ENCODE data around the gene NDEL1.

NDEL1 gene

DNA sequence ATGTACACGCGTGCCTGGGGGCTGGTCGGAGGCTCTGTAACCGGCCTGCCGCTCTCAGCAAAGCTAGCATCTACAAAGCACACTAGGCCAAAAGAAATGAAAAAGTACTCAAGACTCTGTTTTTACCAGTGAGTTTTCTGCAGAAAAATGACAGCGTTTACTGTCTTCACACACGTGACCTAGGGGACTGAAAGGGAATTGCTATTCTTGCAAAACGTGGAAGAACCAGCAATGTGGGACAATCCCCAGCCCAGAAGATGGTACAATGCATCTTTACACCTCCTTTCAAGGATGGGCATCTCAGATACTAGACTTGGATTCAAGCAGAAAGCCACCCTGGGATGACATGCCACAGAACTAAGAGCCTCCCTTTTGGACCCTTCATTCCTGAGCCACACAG, 41.5 kb downstream of the NDEL1 start:
- DNase-seq (ENCODE audit: low read depth in 2 of 3, low spot score in 1 of 3) = no peak

DNA sequence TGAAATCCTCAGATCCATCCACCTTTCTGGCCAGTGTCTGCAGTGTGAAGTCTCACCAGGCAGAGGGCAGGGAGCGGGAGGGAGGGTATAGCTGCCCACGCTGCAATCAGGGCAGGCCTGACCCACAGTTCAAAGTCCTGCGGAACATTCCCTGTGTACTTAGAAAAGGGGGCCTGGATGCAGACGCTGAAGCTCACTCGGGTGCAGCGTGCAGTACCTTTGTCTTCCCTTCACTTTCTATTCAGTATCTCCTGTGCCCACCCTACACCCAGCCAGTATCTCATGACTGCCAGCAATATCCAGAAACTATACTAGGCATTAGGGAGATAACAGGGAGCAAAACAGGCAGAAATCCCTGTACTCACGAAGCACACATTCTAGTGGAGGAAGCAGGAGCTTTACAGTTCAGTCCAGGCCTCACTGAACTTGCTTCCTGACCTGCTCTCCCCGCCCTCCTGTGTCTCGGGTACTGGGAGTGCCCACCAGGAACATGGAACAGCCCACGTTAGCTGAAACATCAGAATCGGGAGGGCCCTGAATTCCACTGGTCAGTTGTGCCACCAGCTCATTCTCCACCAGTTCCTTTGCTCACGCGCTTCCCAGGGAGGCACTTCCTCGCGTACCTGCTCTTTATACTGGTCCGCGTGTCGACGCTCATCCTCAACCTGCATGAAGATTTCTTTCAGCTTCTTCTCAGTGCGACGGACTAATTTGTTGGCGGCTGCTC, 42.2 kb downstream of the NDEL1 start:
- no peak for DNase-seq (ENCODE audit: low read depth in 2 of 3, low spot score in 1 of 3)

- DNase-seq (ENCODE audit: low read depth in 2 of 3, low spot score in 1 of 3) = no peak
These were observed 43.8 kb downstream of the NDEL1 start for GRCh38 chr17:8479431-8479947.

- no peak for DNase-seq (ENCODE audit: low read depth in 2 of 3, low spot score in 1 of 3)
These were observed 44.6 kb downstream of the NDEL1 start for GRCh38 chr17:8480011-8480976.

DNA sequence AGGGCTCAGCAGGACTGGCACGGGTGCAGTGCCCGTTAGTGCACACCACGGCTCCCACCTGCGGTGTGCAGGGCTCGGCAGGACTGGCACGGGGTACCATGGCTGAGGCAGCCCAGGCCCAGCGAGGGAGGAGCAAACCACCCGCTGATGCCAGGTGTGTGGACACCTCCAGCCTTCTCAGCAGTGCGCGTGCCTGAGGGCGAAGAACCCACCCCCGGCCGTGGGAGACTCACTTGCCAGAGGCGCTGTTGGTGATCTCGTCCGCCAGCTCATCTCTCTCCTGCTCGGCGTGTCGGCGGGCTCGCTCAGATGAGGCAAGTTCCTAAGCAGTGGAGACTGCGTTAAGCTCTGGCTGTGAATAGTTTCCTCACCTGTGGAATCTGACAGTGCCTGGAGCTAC, 45.4 kb downstream of the NDEL1 start:
- DNase-seq (ENCODE audit: low read depth in 2 of 3, low spot score in 1 of 3) = no peak

GRCh38 chr17:8481703-8482102, 46.0 kb downstream of the NDEL1 start:
- DNase-seq (ENCODE audit: low read depth in 2 of 3, low spot score in 1 of 3) = no peak

- no peak for DNase-seq (ENCODE audit: low read depth in 2 of 3, low spot score in 1 of 3)
These were observed 46.9 kb downstream of the NDEL1 start for GRCh38 chr17:8482546-8482945.

DNA sequence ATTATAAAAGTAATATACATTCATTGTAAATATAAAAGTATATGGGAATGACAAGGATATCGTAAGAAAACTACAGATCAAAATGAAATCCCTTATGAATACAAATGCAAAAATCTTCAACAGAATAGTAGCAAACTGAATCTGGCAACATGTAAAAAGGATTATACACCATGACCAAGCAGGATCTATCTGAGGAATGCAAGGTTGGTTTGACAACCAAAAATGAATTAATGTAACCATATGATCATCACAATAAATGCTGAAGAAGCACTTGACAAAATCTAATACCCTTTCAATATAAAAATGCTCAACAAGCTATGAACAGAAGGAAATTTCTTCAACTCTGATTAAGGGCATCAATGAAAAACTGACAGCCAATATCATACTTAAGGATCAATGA, 48.8 kb downstream of the NDEL1 start:
- no peak for DNase-seq (ENCODE audit: low read depth in 2 of 3, low spot score in 1 of 3)

- DNase-seq (ENCODE audit: low read depth in 2 of 3, low spot score in 1 of 3) = no peak
These were observed 49.8 kb downstream of the NDEL1 start for GRCh38 chr17:8485491-8485890.

- DNase-seq (ENCODE audit: low read depth in 2 of 3, low spot score in 1 of 3) = no peak
These were observed 51.5 kb downstream of the NDEL1 start for GRCh38 chr17:8487130-8487645.

DNA sequence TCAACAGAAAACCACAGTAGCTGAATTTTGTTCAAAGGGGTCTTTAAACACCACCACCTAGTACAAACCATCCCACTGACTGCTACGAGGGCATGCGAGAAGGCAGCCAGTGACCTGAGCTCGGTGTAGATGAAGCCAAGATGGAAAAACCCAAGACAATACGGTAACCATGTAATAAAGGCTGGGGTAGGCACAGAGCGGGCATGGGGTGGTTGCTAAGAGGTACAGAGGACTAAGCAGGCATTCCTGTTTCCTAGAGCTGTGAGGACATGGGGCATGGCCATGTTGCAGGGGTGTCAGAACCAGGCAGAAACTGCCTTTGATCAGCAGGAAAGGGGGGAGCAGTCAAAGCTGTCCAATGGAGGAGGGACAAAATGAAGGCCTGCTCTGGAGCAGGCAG, 52.1 kb downstream of the NDEL1 start:
- DNase-seq (ENCODE audit: low read depth in 2 of 3, low spot score in 1 of 3) = no peak

DNA sequence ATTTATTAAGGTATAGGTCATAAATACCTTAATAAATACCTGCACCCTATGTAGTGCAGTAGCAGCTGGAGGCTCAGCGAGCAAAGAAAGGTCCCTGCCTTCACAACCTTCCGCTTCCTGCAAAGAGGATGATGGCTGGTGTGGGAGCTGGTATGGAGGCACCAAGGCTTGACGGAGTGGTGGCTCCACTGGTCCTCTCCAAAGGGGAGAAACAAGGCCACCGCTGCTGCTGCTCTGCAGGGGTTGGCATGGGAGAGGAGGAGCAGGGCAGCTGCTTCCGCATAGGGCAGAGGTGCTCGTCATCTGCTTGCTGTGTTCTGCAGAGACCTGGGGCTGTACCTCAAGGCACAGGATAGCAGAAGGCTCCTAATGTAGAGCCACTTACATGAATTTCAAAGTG, 52.8 kb downstream of the NDEL1 start:
- no peak for DNase-seq (ENCODE audit: low read depth in 2 of 3, low spot score in 1 of 3)

GRCh38 chr17:8488901-8489300, 53.2 kb downstream of the NDEL1 start:
- no peak for DNase-seq (ENCODE audit: low read depth in 2 of 3, low spot score in 1 of 3)

DNA sequence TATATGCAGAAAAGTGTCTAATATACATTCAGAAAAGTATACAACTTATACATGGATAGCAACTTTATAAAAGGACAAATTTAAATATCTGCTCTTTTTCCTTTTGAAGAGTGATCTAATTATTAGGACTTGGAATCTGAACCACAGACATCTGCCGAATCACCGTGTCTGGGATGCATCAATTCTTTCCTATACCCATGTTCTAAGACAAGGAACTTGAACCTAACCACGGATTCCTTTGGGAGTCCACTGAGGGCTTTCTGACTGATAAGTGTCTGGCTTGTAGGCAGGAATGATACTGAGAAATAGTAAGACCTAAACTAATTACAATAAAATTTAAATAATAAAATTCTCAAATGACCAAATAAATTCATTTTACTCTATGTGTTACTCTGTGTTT, 54.2 kb downstream of the NDEL1 start:
- DNase-seq (ENCODE audit: low read depth in 2 of 3, low spot score in 1 of 3) = no peak

GRCh38 chr17:8490256-8491023, 54.8 kb downstream of the NDEL1 start:
- DNase-seq (ENCODE audit: low read depth in 2 of 3, low spot score in 1 of 3) = no peak

GRCh38 chr17:8492121-8492520, 56.4 kb downstream of the NDEL1 start:
- DNase-seq (ENCODE audit: low read depth in 2 of 3, low spot score in 1 of 3) = no peak

GRCh38 chr17:8494021-8494420, 58.3 kb downstream of the NDEL1 start:
- DNase-seq (ENCODE audit: low read depth in 2 of 3, low spot score in 1 of 3) = no peak

- DNase-seq (ENCODE audit: low read depth in 2 of 3, low spot score in 1 of 3) = no peak
These were observed 58.9 kb downstream of the NDEL1 start for GRCh38 chr17:8494506-8495111.

- no peak for DNase-seq (ENCODE audit: low read depth in 2 of 3, low spot score in 1 of 3)
These were observed 60.4 kb downstream of the NDEL1 start for GRCh38 chr17:8496081-8496480.

- no peak for DNase-seq (ENCODE audit: low read depth in 2 of 3, low spot score in 1 of 3)
These were observed 63.5 kb downstream of the NDEL1 start for GRCh38 chr17:8499171-8499570.

- DNase-seq (ENCODE audit: low read depth in 2 of 3, low spot score in 1 of 3) = no peak
These were observed 63.9 kb downstream of the NDEL1 start for GRCh38 chr17:8499614-8500013.
